Cerebellar nuclear complex (tissue), 1 donor: ENCODE measurements around the gene LSM12.
"Not testable (repeated sequence)": the region's sequence is repeated elsewhere in the genome, so short reads cannot be mapped to it uniquely, and the experiment has no call there.

Source experiments
- DNase-seq, 2 experiments: peaks; one replicate each; lab custom pipeline; 2025; lab: John Stamatoyannopoulos, UW

LSM12 gene

GRCh38 chr17:44007346-44008204, 58.9 kb downstream of the LSM12 start:
- DNase-seq, result no peak

GRCh38 chr17:44006598-44007345, 59.7 kb downstream of the LSM12 start:
- DNase-seq, result no peak

GRCh38 chr17:44006272-44006597, 60.2 kb downstream of the LSM12 start:
- no peak for DNase-seq

- DNase-seq, result no peak
Observed at GRCh38 chr17:44005527-44006271, 60.8 kb downstream of the LSM12 start.

GRCh38 chr17:44004761-44005526, 61.5 kb downstream of the LSM12 start:
- DNase-seq, result no peak

- no peak for DNase-seq
Observed at GRCh38 chr17:44004077-44004760, 62.3 kb downstream of the LSM12 start, which contains the start of gene NAGS. Gene NAGS, plus strand, starts transcription at chr17:44004622. Its CDS starts 42 bp downstream, at chr17:44004664.

GRCh38 chr17:44002141-44002848, 64.2 kb downstream of the LSM12 start:
- no peak for DNase-seq

- DNase-seq, result no peak
Observed at GRCh38 chr17:44001461-44001920, 65.0 kb downstream of the LSM12 start.

GRCh38 chr17:44000871-44001460, 65.5 kb downstream of the LSM12 start:
- no peak for DNase-seq

- DNase-seq, result no peak
Observed at GRCh38 chr17:44000141-44000860, 66.2 kb downstream of the LSM12 start.

GRCh38 chr17:43999024-43999423, 67.4 kb downstream of the LSM12 start:
- no peak for DNase-seq

GRCh38 chr17:43998552-43998951, 67.9 kb downstream of the LSM12 start:
- no peak for DNase-seq

- not testable (repeated sequence) for DNase-seq
Observed at GRCh38 chr17:43997180-43997579, 69.3 kb downstream of the LSM12 start.

- no peak for DNase-seq
Observed at GRCh38 chr17:43995150-43995471, 71.4 kb downstream of the LSM12 start.

GRCh38 chr17:43994272-43995149, 72.0 kb downstream of the LSM12 start:
- no peak for DNase-seq

GRCh38 chr17:43992641-43993040, 73.8 kb downstream of the LSM12 start:
- no peak for DNase-seq

GRCh38 chr17:43988301-43988700, 78.2 kb downstream of the LSM12 start:
- DNase-seq, result no peak
